Measurements from ENCODE around the gene SLC5A8.
"Not testable (repeated sequence)": the region's sequence is repeated elsewhere in the genome, so short reads cannot be mapped to it uniquely, and the experiment has no call there.

SLC5A8 gene

GRCh38 chr12:101174541-101174940, 35.5 kb downstream of the SLC5A8 start:
- DNase-seq (ENCODE audit: extremely low read depth, low read depth) = no peak
- H3K4me3 ChIP-seq (replicated peaks; ENCODE audit: low read depth, low read length) = no peak overlapping the region
- TF ChIP-seq CTCF (IDR thresholded peaks at IDR 0.05; ENCODE audit: low read depth, low read length, missing control alignments) = no peak

GRCh38 chr12:101173197-101173749, 36.8 kb downstream of the SLC5A8 start:
- H3K4me3 ChIP-seq (replicated peaks; ENCODE audit: low read depth, low read length) = no peak overlapping the region
- no peak for DNase-seq (ENCODE audit: extremely low read depth, low read depth)
- TF ChIP-seq CTCF (IDR thresholded peaks at IDR 0.05; ENCODE audit: low read depth, low read length, missing control alignments) = no peak

- DNase-seq (ENCODE audit: extremely low read depth, low read depth) = no peak
- TF ChIP-seq CTCF (IDR thresholded peaks at IDR 0.05; ENCODE audit: low read depth, low read length, missing control alignments) = no peak
- H3K4me3 ChIP-seq (replicated peaks; ENCODE audit: low read depth, low read length) = no peak overlapping the region
Observed at GRCh38 chr12:101172316-101172715, 37.7 kb downstream of the SLC5A8 start.

GRCh38 chr12:101168001-101168400, 42.0 kb downstream of the SLC5A8 start:
- DNase-seq (ENCODE audit: extremely low read depth, low read depth) = no peak
- H3K4me3 ChIP-seq (replicated peaks; ENCODE audit: low read depth, low read length) = no peak overlapping the region
- no peak for TF ChIP-seq CTCF (IDR thresholded peaks at IDR 0.05; ENCODE audit: low read depth, low read length, missing control alignments)

- H3K4me3 ChIP-seq (replicated peaks; ENCODE audit: low read depth, low read length) = no peak overlapping the region
- no peak for TF ChIP-seq CTCF (IDR thresholded peaks at IDR 0.05; ENCODE audit: low read depth, low read length, missing control alignments)
- DNase-seq (ENCODE audit: extremely low read depth, low read depth) = no peak
Observed at GRCh38 chr12:101166866-101167265, 43.2 kb downstream of the SLC5A8 start.

- no peak for TF ChIP-seq CTCF (IDR thresholded peaks at IDR 0.05; ENCODE audit: low read depth, low read length, missing control alignments)
- H3K4me3 ChIP-seq (replicated peaks; ENCODE audit: low read depth, low read length) = no peak overlapping the region
- no peak for DNase-seq (ENCODE audit: extremely low read depth, low read depth)
Observed at GRCh38 chr12:101165319-101165718, 44.7 kb downstream of the SLC5A8 start.

GRCh38 chr12:101145777-101146431, 64.1 kb downstream of the SLC5A8 start:
- H3K4me3 ChIP-seq (replicated peaks; ENCODE audit: low read depth, low read length); DNase-seq (ENCODE audit: extremely low read depth, low read depth): not testable (repeated sequence)
